NOMO-1 treated with dmso at 0.1 percent for 144 hours (cell line): Measurements from ENCODE around the gene ACKR4.
"Not testable (repeated sequence)": the region's sequence is repeated elsewhere in the genome, so short reads cannot be mapped to it uniquely, and the experiment has no call there.

Experiments used
- DNase-seq: peaks from one replicate; lab custom pipeline; 2025; ENCODE audit not compliant: unreplicated experiment; lab: John Stamatoyannopoulos, UW

The ACKR4 gene

DNA sequence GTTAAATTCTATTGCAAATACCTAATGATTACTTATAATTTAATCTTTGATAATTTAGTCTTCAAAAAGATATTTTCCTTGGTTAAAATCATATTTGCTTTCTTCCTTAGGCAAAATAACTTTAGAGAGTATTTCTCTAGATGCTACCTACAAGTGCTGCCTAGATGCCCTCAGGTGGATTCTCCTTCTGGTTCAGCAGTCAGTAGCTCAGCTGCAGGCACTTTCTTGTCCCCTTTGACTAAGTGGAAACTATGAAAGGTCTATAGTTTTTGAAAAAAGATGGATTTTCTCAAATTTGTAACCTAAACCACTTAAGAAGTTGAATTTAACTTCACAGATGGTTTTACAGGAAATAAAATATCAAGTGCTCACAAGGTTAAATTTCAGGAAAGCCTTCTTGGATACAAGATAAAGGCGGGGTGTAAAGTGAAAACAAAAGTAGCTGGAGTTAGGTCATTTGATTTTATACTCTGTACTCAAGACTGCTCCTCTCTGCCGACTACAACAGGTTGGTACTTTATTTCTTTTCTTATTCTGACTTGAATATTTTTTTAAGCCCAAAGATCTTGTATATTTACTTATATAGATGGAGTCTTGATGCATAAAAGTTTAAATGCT lies at the start of gene ACKR4:
Gene ACKR4 (plus strand): TSS at position 455 of the 618 bp plus-strand sequence. CDS start 3,128 bp downstream, outside the sequence.
- no peak for DNase-seq

DNA sequence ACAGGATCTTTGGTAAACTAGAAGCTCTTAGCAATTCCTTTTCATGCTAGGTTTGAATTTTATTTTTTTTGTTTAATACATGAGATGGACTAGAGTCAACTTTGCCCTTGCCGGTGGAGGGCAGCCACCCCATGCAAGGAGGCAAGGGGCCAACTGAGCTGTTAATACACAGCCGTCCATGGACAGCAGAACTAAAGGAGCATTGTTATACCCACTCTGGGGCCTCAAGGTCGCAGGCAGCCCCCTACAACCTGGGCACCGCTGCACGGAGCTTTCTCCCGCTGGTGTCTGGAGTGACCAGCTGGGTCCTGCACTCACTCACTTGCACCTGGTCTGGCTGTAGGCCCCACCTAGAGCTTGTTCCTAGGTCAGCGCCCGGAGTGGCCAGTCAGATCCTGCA lies 47.9 kb upstream of the ACKR4 start:
- DNase-seq: no peak

DNA sequence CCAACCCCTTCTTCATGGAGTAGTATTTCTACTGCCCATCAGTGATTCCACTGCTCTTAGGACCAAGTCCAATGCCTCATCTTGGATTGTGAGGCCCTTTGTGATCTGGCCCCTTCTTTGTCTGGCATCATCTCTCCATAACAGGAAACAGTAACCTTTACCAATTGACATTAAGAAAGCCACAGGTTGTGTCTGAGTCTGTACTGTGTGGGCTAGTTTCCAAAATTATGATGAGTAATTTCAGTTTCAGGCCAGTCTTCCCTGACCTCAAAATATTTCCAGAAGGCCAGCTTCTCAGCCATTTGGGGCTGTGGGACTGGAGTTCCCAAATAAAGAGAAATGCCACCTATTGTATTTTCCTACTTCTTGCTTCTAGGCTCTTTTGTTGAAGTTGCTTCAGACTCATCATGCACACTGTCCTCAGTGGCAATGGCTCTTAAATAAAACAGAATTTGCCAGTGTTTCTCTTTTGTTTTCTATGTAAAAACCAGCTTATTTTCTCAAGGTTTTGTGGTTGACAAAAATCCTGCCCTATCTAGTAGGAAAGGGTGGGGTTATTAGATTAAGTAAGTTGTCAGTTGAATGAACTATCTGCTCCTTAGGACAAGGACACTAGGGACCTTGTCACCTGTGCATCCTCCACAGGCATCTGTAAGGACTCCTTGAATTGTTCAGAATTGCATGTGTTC lies 47.0 kb upstream of the ACKR4 start:
- DNase-seq: no peak

DNA sequence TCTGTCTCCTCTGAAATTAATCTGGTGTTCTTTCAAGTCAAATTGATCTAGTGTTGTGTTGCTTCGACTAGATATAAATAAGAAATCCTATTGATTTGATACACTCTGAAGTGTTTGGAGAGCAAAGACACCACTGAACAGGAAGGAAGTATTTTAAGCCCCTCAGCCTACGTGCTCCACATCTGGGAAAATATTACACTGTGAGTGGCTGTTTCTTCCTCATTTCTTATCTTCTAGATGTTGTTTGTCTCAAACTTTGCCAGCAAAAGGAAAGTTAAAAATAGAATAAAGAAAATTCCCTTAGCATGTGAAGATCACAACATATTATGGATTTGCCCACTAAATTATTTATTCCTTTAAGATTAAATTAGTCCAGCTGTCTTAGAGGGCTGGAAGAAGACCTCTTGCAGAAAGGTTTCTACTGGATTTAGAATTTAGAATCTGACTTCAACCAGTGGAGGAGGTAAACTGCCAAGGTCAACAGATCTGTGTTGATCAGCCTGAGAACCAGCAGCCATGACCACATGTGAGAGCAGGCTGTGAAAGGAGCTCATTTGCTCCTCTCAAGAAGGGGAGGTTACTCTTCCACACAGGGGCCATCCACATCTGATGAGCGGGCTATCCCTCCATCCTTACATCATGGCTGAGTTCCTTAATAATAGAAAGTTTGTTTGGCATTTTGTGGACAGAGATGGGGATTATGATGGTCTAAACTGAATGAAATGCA lies 46.3 kb upstream of the ACKR4 start:
- DNase-seq: no peak

DNA sequence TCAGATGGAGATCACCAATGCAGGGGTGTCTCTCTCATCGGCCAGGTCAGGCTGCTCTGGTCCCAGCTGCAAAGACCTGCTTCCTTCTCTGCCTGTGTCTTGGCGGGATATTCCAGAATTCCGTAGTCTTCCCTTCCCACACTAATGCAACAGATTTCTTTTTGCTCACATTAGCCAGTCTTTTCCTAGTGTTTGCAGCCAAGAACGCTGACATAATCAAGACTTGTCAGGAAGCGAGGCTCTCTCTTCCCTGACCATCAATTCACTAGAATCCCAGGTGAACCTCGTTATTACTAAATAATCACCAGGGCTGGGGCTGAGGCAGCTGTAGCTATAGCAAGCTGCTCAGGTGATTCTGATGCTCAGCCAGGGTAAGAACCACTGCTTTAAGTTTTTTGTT lies 43.2 kb upstream of the ACKR4 start:
- no peak for DNase-seq

DNA sequence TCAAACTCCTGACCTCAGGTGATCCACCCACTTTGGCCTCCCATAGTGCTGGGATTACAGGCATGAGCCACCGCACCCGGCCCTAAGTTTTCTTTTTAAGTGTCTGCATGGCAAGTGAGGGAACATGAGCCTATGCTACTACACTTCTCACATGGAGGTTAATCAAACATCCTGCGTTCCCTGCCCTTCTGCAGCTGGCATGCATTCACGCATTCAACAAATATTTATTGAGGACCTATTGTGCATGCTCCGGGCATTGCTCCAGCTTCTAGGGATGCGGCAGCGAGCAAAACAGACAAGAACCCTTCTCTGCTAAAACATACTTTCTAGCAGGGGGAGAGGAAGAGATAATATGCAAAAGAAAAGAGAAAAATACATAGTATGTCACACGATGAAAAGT lies 42.6 kb upstream of the ACKR4 start:
- DNase-seq: no peak

DNA sequence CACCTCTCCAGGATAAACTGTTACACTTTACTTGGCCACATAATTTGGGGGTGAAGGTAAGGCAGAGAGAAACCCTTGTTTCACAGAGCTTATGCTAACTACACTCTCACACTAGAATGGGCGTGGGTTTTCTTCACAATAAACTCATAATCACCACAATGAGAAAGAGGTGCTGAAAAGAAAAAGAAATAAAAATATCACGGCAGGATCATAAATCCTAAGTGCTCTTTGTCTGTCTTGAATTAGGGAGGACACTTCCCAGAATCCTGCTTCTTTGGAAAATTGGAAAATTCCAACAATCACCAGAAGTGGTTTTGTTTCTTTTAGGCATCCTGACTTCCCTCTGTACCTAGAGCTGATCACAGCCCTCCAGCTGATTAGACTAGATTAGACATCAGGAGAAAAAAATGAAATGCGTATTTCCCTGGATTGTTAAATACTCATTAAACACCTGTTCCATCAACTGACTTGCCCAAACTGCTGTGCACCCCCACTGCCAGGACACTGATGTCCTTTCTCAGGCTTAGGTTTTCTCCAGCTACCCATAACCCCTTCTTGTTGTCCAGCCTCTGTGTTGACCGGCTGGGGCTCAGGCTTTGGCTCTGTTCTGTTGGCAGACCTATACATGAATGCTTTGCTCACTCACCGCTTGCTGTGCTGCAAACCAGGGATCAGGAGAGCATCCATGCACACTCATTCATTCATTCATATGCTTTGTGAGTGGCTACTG lies 41.6 kb upstream of the ACKR4 start:
- no peak for DNase-seq

DNA sequence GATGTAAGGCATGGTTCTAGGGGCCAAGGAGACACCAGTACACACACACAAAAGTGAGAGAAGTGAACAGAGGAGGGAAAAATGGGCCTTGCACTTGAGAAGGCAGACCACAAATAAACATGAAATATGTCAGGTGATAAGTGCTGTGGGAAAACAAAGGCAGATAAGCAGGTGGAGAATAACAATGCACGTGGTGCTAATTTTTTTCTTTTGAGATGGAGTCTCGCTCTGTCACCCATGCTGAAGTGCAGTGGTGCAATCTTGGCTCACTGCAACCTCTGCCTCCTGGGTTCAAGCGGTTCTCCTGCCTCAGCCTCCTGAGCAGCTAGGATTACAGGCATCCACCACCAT lies 41.1 kb upstream of the ACKR4 start:
- DNase-seq: not testable (repeated sequence)

DNA sequence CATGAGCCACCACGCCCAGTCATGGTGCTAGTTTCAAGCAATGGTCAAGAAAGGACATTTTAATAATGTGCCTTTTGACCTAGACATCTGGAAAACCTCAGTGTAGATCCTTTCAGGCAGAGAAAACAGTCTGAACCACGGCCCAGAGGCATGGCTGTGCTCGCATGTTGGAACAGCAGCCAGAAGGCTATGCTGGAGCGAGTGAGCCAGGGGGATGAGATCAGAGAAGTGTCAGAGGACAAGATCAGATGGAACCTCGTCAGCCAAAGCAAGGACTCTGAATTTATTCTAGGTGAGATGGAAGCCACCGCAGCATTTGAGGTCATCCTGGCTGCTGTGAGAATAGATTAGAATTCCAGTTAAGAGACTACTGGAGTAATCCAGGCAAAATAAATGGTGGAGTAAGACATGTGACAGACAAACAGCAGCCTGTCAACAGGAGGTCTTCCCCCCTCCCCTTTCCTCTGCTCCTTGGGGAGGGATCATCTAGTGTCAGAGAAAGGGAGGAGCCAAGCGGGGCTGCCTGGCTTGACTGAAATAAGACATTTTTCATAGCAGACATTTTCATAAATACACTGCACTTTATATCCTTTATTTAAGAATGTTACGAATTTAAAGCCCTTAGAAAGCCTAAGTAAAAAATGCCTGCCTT lies 40.4 kb upstream of the ACKR4 start:
- DNase-seq: no peak

DNA sequence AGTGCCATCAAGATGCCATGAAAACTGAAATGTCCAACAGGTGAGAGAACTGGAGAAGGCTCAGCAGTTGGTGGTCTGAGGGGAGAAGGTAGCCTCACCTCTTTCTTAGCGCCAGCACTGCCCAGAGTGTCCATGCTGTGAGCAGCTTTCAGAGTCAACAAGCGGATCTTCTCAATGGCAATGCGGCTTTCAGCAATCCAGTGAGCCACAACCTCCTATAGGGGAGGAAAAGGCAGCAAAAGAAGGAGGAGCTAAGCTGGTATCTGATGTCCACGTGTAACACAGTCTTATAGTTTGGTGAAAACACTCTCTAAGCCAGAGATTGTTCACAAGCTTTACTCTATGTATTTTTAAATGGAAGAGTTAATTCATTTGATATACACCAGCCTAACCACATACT lies 36.1 kb upstream of the ACKR4 start:
- DNase-seq: no peak

DNA sequence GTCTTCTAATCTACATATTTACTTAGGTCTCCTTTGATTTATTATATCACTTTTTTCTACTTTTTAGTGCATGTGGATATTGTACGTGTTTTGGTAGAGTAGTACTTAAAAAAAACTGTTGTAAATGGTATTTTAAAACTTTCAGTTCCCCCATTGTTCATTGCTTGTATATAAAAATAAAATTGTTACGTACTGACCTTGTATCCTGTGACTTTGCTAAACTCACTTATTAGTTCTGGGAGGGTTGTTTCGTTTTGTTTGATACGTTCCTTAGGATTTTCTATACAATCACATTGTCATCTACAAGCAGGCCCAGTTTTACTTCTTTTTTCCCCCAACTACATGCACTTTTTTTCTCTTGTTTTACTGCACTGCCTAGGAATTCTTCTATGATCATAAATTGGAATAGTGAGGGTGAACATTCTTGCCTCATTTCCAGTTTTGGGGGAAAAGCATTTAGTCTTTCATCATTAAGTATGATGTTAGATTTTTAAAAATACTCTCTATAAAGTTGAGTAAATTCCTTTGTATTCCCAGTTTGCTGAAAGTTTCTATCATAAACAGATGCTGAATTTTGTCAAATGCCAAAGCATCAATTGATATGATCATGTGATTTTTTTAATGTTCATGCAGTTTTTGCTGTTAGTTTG lies 33.5 kb upstream of the ACKR4 start:
- no peak for DNase-seq

DNA sequence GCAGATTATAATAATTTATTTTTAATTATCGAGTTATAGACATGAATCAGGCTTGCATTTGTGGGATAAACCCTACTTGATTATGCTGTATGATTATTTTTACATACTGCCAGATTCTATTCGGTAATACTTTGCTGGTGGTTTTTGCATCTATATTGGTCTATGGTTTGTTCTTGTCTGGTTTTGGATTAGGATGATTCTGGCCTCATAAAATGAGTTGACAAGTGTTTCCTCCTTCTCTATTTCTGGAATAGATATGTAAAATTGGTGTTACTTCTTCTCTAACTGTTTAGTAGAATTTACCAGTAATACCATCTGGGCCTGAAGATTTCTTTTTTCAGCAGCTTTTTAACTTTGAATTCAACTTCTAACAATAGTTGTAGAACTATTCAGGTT lies 33.0 kb upstream of the ACKR4 start:
- DNase-seq: no peak

DNA sequence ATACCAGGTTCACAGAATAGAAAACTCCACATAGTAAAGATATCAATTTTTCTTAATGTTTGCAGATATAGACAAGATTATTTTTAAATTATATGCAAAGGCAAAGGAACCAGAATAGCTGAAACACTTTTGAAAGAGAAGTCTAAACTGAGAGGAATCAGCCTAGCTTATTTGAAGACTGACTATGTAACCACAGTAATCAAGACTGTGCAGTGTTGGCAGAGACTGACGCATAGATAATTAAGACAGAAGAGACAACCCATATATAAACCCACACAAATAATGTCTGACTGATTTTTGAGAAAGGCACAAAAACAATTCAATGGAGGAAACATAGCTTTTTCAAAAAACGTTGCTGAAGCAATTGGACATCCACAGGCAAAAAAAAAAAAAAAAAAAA lies 28.6 kb upstream of the ACKR4 start:
- no peak for DNase-seq

DNA sequence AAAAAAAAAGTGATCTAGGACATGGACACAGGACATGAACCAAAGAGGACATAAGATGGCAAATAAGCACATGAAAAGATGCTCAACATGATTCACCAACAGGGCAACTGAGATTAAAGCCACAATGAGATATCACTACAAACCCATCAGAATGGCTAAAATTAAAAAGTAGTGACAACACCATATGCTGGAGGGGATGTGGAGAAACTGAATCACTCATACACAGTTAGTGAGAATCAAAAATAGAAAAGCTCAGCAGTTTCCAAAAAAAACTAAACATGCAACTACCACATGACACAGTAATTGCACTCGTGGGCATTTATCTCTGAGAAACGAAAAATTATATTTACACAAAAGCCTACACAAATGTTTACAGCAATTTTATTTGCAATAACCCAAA lies 27.9 kb upstream of the ACKR4 start:
- no peak for DNase-seq

DNA sequence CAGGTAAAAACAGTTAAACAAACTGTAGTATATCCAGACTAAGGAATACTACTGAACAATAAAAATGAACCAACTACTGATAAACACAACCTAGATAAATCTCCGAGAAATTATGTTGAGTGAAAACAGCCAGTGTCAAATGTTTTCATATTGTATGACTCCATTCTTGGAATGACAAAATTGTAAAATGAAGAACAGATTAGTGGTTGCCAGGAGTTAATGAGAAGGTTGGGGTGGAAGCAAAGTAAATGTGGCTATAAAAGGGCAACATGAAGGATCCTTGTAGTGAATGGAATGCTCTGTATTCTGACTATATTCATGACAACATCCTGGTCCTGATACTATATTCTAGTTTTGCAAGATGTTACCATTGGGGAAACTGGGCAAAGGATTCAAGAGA lies 27.5 kb upstream of the ACKR4 start:
- no peak for DNase-seq

DNA sequence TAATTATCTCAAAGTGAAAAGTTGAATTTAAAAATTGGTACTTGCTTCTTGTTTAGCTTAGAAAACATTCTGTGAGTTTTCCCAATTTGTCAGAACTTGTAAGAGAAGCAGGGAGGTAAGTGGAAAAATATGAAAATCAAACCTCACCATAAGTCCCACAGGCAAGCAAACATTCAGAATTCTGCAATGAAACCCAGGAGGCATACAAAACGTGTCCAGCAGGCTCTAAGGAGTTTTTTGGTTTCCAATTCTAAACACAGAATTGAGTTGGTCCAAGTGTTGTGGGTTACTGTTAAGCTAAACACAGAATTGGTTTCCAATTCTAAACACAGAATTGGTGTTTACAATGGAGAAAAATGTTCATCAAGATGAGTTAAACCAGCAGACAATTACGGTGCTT lies 27.1 kb upstream of the ACKR4 start:
- DNase-seq: no peak

DNA sequence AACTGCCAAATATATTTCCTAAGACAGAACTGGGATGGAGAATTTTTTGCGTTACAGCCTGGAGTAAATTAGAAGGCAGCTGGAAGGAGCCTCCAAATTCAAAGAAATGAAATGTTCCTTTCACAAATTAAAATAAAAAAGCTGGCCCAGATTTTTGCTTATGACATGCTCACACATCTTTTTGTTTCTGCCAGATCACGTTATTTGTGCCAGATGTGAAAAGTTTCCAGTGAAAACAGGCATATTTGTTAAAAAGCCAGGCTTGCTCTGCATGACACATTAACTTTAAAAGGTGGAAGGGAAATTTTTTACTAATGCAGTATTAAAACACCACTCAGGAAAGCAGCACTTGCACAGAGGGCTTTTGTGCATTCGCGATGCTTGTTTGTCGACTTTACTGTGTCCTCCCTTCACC lies 23.3 kb upstream of the ACKR4 start:
- no peak for DNase-seq

DNA sequence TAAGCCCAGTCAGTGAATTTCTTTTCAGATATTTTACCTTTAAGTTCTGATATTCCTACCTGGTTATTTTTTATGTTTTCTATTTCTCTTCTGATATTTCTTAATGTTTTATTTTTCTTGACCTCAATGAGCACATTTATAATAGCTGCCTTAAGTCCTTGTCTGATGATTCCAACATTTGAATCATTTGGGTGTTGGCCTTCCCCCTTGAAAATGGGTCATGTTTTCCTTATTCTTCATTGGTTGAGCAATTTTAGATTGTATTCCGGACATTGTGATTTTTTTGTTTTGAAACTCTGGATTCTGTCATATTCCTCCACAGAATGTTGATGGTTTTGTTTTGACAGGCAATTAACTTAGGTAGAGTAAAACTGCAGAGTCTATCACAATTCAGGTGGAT lies 9.7 kb upstream of the ACKR4 start:
- no peak for DNase-seq

DNA sequence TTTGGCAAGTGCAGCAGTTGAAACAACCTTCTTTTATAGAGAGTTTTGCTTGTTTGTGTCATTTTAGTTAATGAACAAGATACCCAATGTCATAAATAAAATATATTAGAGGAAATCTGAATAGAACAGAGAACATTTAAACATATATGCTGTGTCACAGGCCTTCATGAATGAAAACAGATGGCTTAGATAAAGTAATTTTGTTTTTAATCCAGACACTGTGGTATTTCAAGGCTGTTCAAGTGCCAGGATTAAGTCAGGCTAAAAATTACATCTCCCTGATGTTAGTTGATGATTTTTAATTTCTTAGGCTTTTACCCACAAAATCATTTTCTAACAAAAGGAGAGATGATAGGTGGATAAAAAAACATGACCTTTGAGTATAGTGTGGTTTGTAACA lies 4.9 kb upstream of the ACKR4 start:
- no peak for DNase-seq

DNA sequence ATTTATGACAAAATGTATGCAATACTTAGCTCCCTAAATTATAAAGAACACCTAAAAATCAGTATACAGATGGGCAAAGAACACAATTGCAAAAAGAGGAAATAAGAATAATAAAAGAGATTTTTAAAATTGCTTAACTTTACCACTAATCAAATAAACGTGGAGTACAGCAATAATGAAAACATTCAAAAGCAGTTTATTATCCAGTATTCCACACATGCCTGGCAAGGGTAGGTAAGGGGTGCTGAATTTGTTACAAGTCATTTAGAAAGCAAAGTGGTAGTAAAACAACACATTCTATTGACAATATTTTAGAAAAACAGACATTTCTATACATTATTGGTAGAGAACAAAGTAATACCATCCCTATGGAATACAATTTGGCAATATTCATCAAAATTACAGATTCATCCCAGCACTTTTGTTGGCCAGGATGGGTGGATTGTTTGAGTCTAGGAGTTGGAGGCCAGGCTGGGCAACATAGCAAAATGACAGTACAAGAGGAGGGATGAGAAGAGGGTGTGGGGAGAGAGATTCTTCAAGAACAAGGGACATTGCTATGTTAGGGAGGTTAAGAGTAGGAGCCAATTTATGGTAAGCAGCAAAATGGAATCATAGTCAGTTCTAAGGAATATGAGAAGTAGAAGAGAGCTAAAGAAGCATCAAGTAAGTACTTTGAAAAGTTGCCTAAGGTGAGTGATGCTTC lies 3.7 kb upstream of the ACKR4 start:
- no peak for DNase-seq
